ENCODE measurements around the gene CYB5R4.

DNA sequence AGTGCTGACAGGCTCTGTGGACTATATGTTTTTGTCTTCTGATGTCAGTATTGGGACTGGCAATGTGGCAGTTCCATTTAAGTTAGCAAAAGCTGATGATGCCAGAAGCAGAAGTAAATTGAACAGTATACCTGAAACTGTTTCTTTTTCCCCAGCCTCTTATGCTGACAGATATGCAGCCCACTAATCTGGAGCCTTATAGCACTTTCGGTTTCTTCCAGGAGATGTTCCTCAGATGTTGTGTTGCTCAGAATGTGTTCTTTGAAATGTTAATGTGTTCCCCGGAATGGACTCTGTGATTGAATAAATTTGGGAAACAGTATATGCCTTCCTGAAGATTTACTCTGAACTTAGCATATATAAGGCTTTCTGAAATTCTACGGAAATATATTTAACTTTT, 93.3 kb downstream of the CYB5R4 start:
- TF ChIP-seq EP300 (conservative IDR thresholded peaks at IDR 0.05; ENCODE audit: poor library complexity, severe bottlenecking) (no peak), POLR2AphosphoS5 (IDR thresholded peaks at IDR 0.05) (no peak), EZH2 (IDR thresholded peaks at IDR 0.05; ENCODE audit: borderline replicate concordance, insufficient read depth, low read length, poor library complexity, severe bottlenecking) (no peak), SMC3 (conservative IDR thresholded peaks at IDR 0.05; ENCODE audit: poor library complexity) (no peak), MXI1 (conservative IDR thresholded peaks at IDR 0.05; ENCODE audit: poor library complexity, severe bottlenecking) (no peak), TAF1 (IDR thresholded peaks at IDR 0.05; ENCODE audit: low read depth) (no peak), RAD21 (conservative IDR thresholded peaks at IDR 0.05) (no peak)
- TF ChIP-seq, protein P1, sequence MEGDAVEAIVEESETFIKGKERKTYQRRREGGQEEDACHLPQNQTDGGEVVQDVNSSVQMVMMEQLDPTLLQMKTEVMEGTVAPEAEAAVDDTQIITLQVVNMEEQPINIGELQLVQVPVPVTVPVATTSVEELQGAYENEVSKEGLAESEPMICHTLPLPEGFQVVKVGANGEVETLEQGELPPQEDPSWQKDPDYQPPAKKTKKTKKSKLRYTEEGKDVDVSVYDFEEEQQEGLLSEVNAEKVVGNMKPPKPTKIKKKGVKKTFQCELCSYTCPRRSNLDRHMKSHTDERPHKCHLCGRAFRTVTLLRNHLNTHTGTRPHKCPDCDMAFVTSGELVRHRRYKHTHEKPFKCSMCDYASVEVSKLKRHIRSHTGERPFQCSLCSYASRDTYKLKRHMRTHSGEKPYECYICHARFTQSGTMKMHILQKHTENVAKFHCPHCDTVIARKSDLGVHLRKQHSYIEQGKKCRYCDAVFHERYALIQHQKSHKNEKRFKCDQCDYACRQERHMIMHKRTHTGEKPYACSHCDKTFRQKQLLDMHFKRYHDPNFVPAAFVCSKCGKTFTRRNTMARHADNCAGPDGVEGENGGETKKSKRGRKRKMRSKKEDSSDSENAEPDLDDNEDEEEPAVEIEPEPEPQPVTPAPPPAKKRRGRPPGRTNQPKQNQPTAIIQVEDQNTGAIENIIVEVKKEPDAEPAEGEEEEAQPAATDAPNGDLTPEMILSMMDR (IDR thresholded peaks at IDR 0.05; ENCODE audit: poor library complexity, severe bottlenecking): no peak
- TF ChIP-seq, protein P2, sequence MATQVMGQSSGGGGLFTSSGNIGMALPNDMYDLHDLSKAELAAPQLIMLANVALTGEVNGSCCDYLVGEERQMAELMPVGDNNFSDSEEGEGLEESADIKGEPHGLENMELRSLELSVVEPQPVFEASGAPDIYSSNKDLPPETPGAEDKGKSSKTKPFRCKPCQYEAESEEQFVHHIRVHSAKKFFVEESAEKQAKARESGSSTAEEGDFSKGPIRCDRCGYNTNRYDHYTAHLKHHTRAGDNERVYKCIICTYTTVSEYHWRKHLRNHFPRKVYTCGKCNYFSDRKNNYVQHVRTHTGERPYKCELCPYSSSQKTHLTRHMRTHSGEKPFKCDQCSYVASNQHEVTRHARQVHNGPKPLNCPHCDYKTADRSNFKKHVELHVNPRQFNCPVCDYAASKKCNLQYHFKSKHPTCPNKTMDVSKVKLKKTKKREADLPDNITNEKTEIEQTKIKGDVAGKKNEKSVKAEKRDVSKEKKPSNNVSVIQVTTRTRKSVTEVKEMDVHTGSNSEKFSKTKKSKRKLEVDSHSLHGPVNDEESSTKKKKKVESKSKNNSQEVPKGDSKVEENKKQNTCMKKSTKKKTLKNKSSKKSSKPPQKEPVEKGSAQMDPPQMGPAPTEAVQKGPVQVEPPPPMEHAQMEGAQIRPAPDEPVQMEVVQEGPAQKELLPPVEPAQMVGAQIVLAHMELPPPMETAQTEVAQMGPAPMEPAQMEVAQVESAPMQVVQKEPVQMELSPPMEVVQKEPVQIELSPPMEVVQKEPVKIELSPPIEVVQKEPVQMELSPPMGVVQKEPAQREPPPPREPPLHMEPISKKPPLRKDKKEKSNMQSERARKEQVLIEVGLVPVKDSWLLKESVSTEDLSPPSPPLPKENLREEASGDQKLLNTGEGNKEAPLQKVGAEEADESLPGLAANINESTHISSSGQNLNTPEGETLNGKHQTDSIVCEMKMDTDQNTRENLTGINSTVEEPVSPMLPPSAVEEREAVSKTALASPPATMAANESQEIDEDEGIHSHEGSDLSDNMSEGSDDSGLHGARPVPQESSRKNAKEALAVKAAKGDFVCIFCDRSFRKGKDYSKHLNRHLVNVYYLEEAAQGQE (IDR thresholded peaks at IDR 0.05; ENCODE audit: borderline replicate concordance): no peak
